ENCODE data around the gene KLF1.

DNA sequence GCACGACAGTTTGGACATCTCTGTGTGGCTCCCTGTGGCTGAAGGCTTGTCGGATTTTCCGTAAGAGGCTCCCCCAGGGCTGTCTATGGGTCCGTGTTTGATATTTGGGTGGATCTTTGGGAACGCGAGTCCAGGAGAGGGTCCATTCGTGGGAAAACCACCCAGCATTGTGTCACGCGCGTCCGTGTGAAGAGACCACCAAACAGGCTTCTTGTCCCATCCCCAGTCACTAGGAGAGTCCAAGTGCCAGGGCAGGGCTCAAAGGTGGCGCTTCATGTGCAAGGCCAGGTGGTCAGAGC is 2.4 kb downstream of the KLF1 start:
- TF ChIP-seq ZNF621 (tag by site-specific recombination; IDR thresholded peaks at IDR 0.05) (no peak), PRDM2 (tag by site-specific recombination; IDR thresholded peaks at IDR 0.05; ENCODE audit: borderline replicate concordance) (no peak), CTCF (tag by site-specific recombination; IDR thresholded peaks at IDR 0.05) (no peak), ZNF561 (tag by site-specific recombination; IDR thresholded peaks at IDR 0.05; ENCODE audit: borderline replicate concordance) (no peak), ZBTB8A (tag by site-specific recombination; IDR thresholded peaks at IDR 0.05) (no peak), ZNF274 (IDR thresholded peaks at IDR 0.05; ENCODE audit: low read length) (no peak), ZNF274 (tag by site-specific recombination; IDR thresholded peaks at IDR 0.05; ENCODE audit: borderline replicate concordance) (no peak), ZNF239 (tag by site-specific recombination; IDR thresholded peaks at IDR 0.05) (no peak), ZNF654 (tag by site-specific recombination; IDR thresholded peaks at IDR 0.05; ENCODE audit: low read depth) (no peak), ZNF175 (tag by site-specific recombination; IDR thresholded peaks at IDR 0.05) (no peak), ZNF791 (tag by site-specific recombination; IDR thresholded peaks at IDR 0.05) (no peak)

Data from HEK293 (cell line).